MCF 10A (cell line): ENCODE results near the gene PDZRN3. TPM values are rescaled to one million over a fixed set of nuclear protein-coding genes. Genes with fewer than 3 reads are reported as not detected.

Experiments
- BruUV-seq: library from RNA; stranded (reverse); fragments of 400-500 nt; replicated peaks from 2 replicates; lab custom pipeline; 2021; lab: Mats Ljungman, UMichigan
- CTCF ChIA-PET: fragments of 300-600 bp; sonication (Branson Sonifier 250); formaldehyde crosslinking; extraction: SDS; loops from one replicate; lab custom pipeline; 2021; ENCODE audit warnings: antibody characterized with exemption, inconsistent platforms; lab: Yijun Ruan, JAX
- POLR2A ChIA-PET: fragments of 300-600, 350-650 bp; sonication (Branson Sonifier 250); formaldehyde crosslinking; extraction: SDS; loops from one replicate; lab custom pipeline; 2020; ENCODE audit warnings: antibody characterized with exemption, inconsistent platforms; lab: Yijun Ruan, JAX
- DNase-seq: peaks from one replicate; pipeline ENCODE4 v3.0.0-alpha.2; 2018; ENCODE audit not compliant: unreplicated experiment
- H3K27ac Mint-ChIP-seq: one replicate; pipeline ENCODE4 v1.8.0; 2022; ENCODE audit warnings: mild to moderate bottlenecking, low read depth, mixed read lengths; ENCODE audit not compliant: unreplicated experiment
- H3K27me3 Mint-ChIP-seq: one replicate; pipeline ENCODE4 v1.8.0; 2022; ENCODE audit warnings: mixed read lengths; ENCODE audit not compliant: insufficient read depth, unreplicated experiment
- H3K36me3 Mint-ChIP-seq: one replicate; pipeline ENCODE4 v1.8.0; 2022; ENCODE audit warnings: mild to moderate bottlenecking, moderate library complexity, mixed read lengths; ENCODE audit not compliant: insufficient read depth, unreplicated experiment
- H3K4me1 Mint-ChIP-seq: one replicate; pipeline ENCODE4 v1.8.0; 2022; ENCODE audit warnings: mixed read lengths; ENCODE audit not compliant: insufficient read depth, unreplicated experiment
- H3K4me3 Mint-ChIP-seq: one replicate; pipeline ENCODE4 v1.8.0; 2022; ENCODE audit warnings: mild to moderate bottlenecking, moderate library complexity, mixed read lengths; ENCODE audit not compliant: unreplicated experiment
- H3K9me3 Mint-ChIP-seq: one replicate; pipeline ENCODE4 v1.8.0; 2022; ENCODE audit warnings: mixed read lengths; ENCODE audit not compliant: unreplicated experiment
- CTCF ChIP-seq: fragments of 200-600 bp; IDR thresholded peaks from one replicate; pipeline ENCODE4 v1.8.0; 2022; ENCODE audit warnings: antibody characterized with exemption, mild to moderate bottlenecking; ENCODE audit not compliant: unreplicated experiment
- intact Hi-C: fragments of 100-400 bp; cut with micrococcal nuclease; formaldehyde crosslinking; loops from 2 replicates; pipeline ENCODE4 v1.14.1; 2022
- total RNA-seq: library from RNA; stranded (reverse); gene quantifications from 2 replicates; pipeline ENCODE4 v1.2.3, GENCODE V29; 2022

Gene PDZRN3
- total RNA-seq, 1 experiment from 2014 or later = not detected

- Mint-ChIP-seq H3K9me3 (no peaks in the 10 kb centered on the region), H3K36me3 (no peaks in the 10 kb centered on the region), H3K27me3 (peaks cover 7% of the 10 kb centered on the region), H3K4me3 (no peak overlapping the region), H3K4me1 (no peaks in the 10 kb centered on the region), H3K27ac (no peak overlapping the region)
- no TSS peak for BruUV-seq
- CTCF ChIA-PET = interaction anchor here (2.0 to 2.3 kb wide), 2 partner anchors 23 to 307 kb away, joined by 6 read pairs; no protein-coding TSS in a partner anchor
- POLR2A ChIA-PET = no interaction called here
- intact Hi-C loops = no loop called here
- no peak for TF ChIP-seq CTCF
- no peak for DNase-seq
Observed at GRCh38 chr3:73408634-73409033, 216.1 kb downstream of the PDZRN3 start.

DNA sequence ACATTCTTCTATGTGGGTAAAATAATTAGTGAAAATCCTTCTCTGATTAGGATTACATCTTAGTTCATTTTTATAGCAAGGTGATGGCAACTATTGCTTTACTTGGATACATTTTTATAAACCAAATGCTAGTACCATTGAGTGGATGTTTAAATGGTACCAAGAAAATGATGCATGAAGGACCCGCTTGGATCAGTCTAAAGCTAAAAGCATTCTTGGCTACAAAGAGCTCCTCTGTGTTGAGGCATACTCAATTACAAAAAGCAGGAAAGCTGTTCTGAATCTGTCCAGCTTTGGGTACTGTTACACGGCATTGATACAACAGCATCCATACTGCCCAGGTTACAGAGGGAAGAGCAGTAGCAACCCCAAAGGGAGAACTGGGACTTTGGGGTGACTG lies 217.2 kb downstream of the PDZRN3 start:
- no peak for TF ChIP-seq CTCF
- Mint-ChIP-seq H3K9me3 (no peaks in the 10 kb centered on the region), H3K36me3 (no peaks in the 10 kb centered on the region), H3K4me1 (no peaks in the 10 kb centered on the region), H3K4me3 (no peak overlapping the region), H3K27ac (no peak overlapping the region), H3K27me3 (no peaks in the 10 kb centered on the region)
- POLR2A ChIA-PET = no interaction called here
- intact Hi-C loops = no loop called here
- no peak for DNase-seq
- CTCF ChIA-PET = interaction anchor here (1.6 to 2.3 kb wide), 3 partner anchors 24 to 306 kb away, joined by 5 to 6 read pairs (median 6); no protein-coding TSS in a partner anchor
- BruUV-seq = no TSS peak

GRCh38 chr3:73405853-73406252 lies 218.9 kb downstream of the PDZRN3 start:
- intact Hi-C loops = no loop called here
- Mint-ChIP-seq H3K27me3 (no peaks in the 10 kb centered on the region), H3K4me3 (no peak overlapping the region), H3K27ac (no peak overlapping the region), H3K36me3 (no peaks in the 10 kb centered on the region), H3K4me1 (no peaks in the 10 kb centered on the region), H3K9me3 (no peaks in the 10 kb centered on the region)
- no TSS peak for BruUV-seq
- DNase-seq = no peak
- no peak for TF ChIP-seq CTCF
- CTCF ChIA-PET = no interaction called here
- POLR2A ChIA-PET = no interaction called here

GRCh38 chr3:73405000-73405399 lies 219.7 kb downstream of the PDZRN3 start:
- no peaks in the 10 kb centered on the region for H3K36me3 Mint-ChIP-seq
- no peak overlapping the region for H3K4me3 Mint-ChIP-seq
- H3K27ac Mint-ChIP-seq = no peak overlapping the region
- no TSS peak for BruUV-seq
- ChIA-PET CTCF (interaction anchor here (0.9 kb wide), 1 partner anchor 301 kb away, joined by 5 read pairs; no protein-coding TSS in a partner anchor), POLR2A (no interaction called here)
- no peak for TF ChIP-seq CTCF
- no peaks in the 10 kb centered on the region for H3K27me3 Mint-ChIP-seq
- no peak for DNase-seq
- H3K9me3 Mint-ChIP-seq = no peaks in the 10 kb centered on the region
- intact Hi-C loops = no loop called here
- no peaks in the 10 kb centered on the region for H3K4me1 Mint-ChIP-seq
